Neural cell (in vitro differentiated cells): ENCODE data around the gene SEC14L1. TPM values are rescaled to one million over a fixed set of nuclear protein-coding genes. Genes with fewer than 3 reads are reported as not detected.

Source experiments
- H2AFZ ChIP-seq: fragments of 200-600, 300-800 bp; sonication (generic), shearing (Covaris generic); 2 replicates; pipeline ENCODE4 v1.6.0; 2014; ENCODE audit warnings: low read depth, mild to moderate bottlenecking, antibody characterized with exemption, low read length, moderate library complexity
- H3F3A ChIP-seq: fragments of 200-600 bp; shearing (Covaris generic); 2 replicates; pipeline ENCODE4 v1.6.1; 2016; ENCODE audit warnings: mild to moderate bottlenecking, moderate library complexity, mixed read lengths, antibody characterized with exemption, low read length; ENCODE audit not compliant: insufficient read depth, poor library complexity, severe bottlenecking
- H3K27ac ChIP-seq: fragments of 200-600, 300-800 bp; sonication (generic), shearing (Covaris generic); 2 replicates; pipeline ENCODE4 v1.5.1; 2014; ENCODE audit warnings: mild to moderate bottlenecking, low read length, moderate library complexity
- H3K27me3 ChIP-seq: fragments of 300-800, 200-600 bp; sonication (generic), shearing (Covaris generic); 2 replicates; pipeline ENCODE4 v1.6.0; 2014; ENCODE audit warnings: mild to moderate bottlenecking, low read depth, low read length, moderate library complexity; ENCODE audit not compliant: insufficient read depth
- H3K36me3 ChIP-seq: fragments of 300-800, 200-600 bp; sonication (generic), shearing (Covaris generic); 2 replicates; pipeline ENCODE4 v1.5.1; 2014; ENCODE audit warnings: mild to moderate bottlenecking, antibody characterized with exemption, low read length, moderate library complexity; ENCODE audit not compliant: insufficient read depth
- H3K4me2 ChIP-seq: fragments of 300-800, 200-600 bp; sonication (generic), shearing (Covaris generic); 2 replicates; pipeline ENCODE4 v1.6.0; 2014; ENCODE audit warnings: mild to moderate bottlenecking, low read length
- H3K4me3 ChIP-seq: fragments of 300-800, 200-600 bp; sonication (generic), shearing (Covaris generic); 2 replicates; pipeline ENCODE4 v1.5.1; 2014; ENCODE audit warnings: mild to moderate bottlenecking, low read length, moderate library complexity
- H3K79me2 ChIP-seq: fragments of 200-600 bp; shearing (Covaris generic); replicated peaks from 2 replicates; pipeline ENCODE4 v1.6.0; 2014; ENCODE audit warnings: mild to moderate bottlenecking, low read length, moderate library complexity; ENCODE audit not compliant: insufficient read depth
- H3K9ac ChIP-seq: fragments of 300-800, 200-600 bp; sonication (generic), shearing (Covaris generic); 2 replicates; pipeline ENCODE4 v1.6.1; 2016; ENCODE audit warnings: mild to moderate bottlenecking, low read length, mixed read lengths
- H3K9me2 ChIP-seq: fragments of 200-600 bp; shearing (Covaris generic); 2 replicates; pipeline ENCODE4 v1.6.1; 2016; ENCODE audit warnings: mild to moderate bottlenecking, low read length, mixed read lengths; ENCODE audit not compliant: insufficient read depth
- H3K9me3 ChIP-seq: fragments of 200-600, 300-800 bp; sonication (generic), shearing (Covaris generic); 2 replicates; pipeline ENCODE4 v1.6.1; 2016; ENCODE audit warnings: mild to moderate bottlenecking, mixed run types, low read length, moderate library complexity, mixed read lengths
- H4K20me1 ChIP-seq: fragments of 200-600 bp; shearing (Covaris generic); 2 replicates; pipeline ENCODE4 v1.6.1; 2016; ENCODE audit warnings: mild to moderate bottlenecking, mixed run types; ENCODE audit not compliant: insufficient read depth
- CTCF ChIP-seq: fragments of 450-650 bp; IDR thresholded peaks from 2 replicates; pipeline ENCODE4 v1.5.1; 2014; ENCODE audit warnings: antibody characterized with exemption, mild to moderate bottlenecking, moderate library complexity; ENCODE audit not compliant: poor library complexity, severe bottlenecking
- EP300 ChIP-seq: fragments of 450-650 bp; conservative IDR thresholded peaks from 2 replicates; pipeline ENCODE4 v1.6.1; 2014; ENCODE audit warnings: antibody characterized with exemption, mild to moderate bottlenecking, moderate library complexity; ENCODE audit not compliant: poor library complexity, severe bottlenecking
- EZH2 ChIP-seq: fragments of 200-600, 300-800 bp; shearing (Covaris generic), sonication (generic); IDR thresholded peaks from 2 replicates; pipeline ENCODE4 v1.6.1; 2014; ENCODE audit warnings: antibody characterized with exemption, low read length, borderline replicate concordance, mild to moderate bottlenecking; ENCODE audit not compliant: insufficient read depth, poor library complexity, severe bottlenecking
- MXI1 ChIP-seq: fragments of 450-650 bp; conservative IDR thresholded peaks from 2 replicates; pipeline ENCODE4 v1.6.1; 2014; ENCODE audit warnings: antibody characterized with exemption, mild to moderate bottlenecking; ENCODE audit not compliant: poor library complexity, severe bottlenecking
- POLR2AphosphoS5 ChIP-seq: IDR thresholded peaks from 2 replicates; pipeline ENCODE4 v1.6.1; 2012
- RAD21 ChIP-seq: fragments of 450-650 bp; conservative IDR thresholded peaks from 2 replicates; pipeline ENCODE4 v1.6.1; 2014; ENCODE audit warnings: antibody characterized with exemption, mild to moderate bottlenecking, moderate library complexity
- SMC3 ChIP-seq: fragments of 450-650 bp; conservative IDR thresholded peaks from 2 replicates; pipeline ENCODE4 v1.6.1; 2014; ENCODE audit warnings: antibody characterized with exemption, mild to moderate bottlenecking, moderate library complexity; ENCODE audit not compliant: poor library complexity
- TAF1 ChIP-seq: IDR thresholded peaks from 2 replicates; pipeline ENCODE4 v1.6.1; 2012; ENCODE audit warnings: low read depth
- polyA plus RNA-seq: library from polyadenylated mRNA; depleted of rRNA; stranded (reverse); fragments of >200 nt; gene quantifications from 2 replicates; pipeline ENCODE4 v1.2.3, GENCODE V29; 2014
- TF ChIP-seq, protein P1 (sequence below): IDR thresholded peaks from 2 replicates; pipeline ENCODE4 v1.6.1; 2012; ENCODE audit warnings: borderline replicate concordance

Gene SEC14L1
- polyA plus RNA-seq, 1 donor from 2014 or later: 40.4 TPM

DNA sequence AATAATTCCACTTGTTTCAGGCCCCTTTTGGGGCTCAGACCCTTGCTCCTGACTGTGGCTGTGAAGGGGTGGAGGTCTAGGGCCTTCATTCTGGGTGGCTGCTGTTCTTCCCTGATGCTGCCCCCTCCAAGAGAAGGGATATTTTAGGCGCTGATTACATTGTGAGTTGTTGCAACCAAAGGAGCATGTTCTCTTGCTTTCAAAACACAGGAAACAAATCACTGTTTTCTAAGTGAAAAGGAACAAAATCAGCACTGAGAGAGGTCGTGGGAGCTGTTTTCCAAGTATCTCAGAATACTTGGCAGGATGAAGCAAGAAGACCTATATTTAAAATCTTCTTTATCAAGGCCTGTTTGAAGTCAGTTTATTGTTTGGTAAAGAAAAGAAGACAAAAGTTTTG, 25.3 kb upstream of the SEC14L1 start:
- H3K36me3 ChIP-seq: no peaks in the 10 kb centered on the region
- H3K9me3 ChIP-seq: no peaks in the 10 kb centered on the region
- H4K20me1 ChIP-seq: no peaks in the 10 kb centered on the region
- no peaks in the 10 kb centered on the region for H3K79me2 ChIP-seq
- H2AFZ ChIP-seq: no peak overlapping the region
- H3F3A ChIP-seq: peaks cover 5% of the 10 kb centered on the region
- H3K4me3 ChIP-seq: no peak overlapping the region
- H3K27me3 ChIP-seq: no peaks in the 10 kb centered on the region
- no peak overlapping the region for H3K4me2 ChIP-seq
- H3K9me2 ChIP-seq: no peaks in the 10 kb centered on the region
- no peak overlapping the region for H3K9ac ChIP-seq
- H3K27ac ChIP-seq: no peak overlapping the region
- TF ChIP-seq SMC3: no peak
- TF ChIP-seq EP300: no peak
- TF ChIP-seq RAD21: no peak
- no peak for TF ChIP-seq TAF1
- no peak for TF ChIP-seq POLR2AphosphoS5
- no peak for TF ChIP-seq EZH2
- TF ChIP-seq, protein P1, sequence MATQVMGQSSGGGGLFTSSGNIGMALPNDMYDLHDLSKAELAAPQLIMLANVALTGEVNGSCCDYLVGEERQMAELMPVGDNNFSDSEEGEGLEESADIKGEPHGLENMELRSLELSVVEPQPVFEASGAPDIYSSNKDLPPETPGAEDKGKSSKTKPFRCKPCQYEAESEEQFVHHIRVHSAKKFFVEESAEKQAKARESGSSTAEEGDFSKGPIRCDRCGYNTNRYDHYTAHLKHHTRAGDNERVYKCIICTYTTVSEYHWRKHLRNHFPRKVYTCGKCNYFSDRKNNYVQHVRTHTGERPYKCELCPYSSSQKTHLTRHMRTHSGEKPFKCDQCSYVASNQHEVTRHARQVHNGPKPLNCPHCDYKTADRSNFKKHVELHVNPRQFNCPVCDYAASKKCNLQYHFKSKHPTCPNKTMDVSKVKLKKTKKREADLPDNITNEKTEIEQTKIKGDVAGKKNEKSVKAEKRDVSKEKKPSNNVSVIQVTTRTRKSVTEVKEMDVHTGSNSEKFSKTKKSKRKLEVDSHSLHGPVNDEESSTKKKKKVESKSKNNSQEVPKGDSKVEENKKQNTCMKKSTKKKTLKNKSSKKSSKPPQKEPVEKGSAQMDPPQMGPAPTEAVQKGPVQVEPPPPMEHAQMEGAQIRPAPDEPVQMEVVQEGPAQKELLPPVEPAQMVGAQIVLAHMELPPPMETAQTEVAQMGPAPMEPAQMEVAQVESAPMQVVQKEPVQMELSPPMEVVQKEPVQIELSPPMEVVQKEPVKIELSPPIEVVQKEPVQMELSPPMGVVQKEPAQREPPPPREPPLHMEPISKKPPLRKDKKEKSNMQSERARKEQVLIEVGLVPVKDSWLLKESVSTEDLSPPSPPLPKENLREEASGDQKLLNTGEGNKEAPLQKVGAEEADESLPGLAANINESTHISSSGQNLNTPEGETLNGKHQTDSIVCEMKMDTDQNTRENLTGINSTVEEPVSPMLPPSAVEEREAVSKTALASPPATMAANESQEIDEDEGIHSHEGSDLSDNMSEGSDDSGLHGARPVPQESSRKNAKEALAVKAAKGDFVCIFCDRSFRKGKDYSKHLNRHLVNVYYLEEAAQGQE: no peak
- TF ChIP-seq CTCF: no peak
- no peak for TF ChIP-seq MXI1

GRCh38 chr17:77115947-77116346, 24.8 kb upstream of the SEC14L1 start:
- H3F3A ChIP-seq: peaks cover 5% of the 10 kb centered on the region
- H3K36me3 ChIP-seq: no peaks in the 10 kb centered on the region
- TF ChIP-seq POLR2AphosphoS5 (no peak), TAF1 (no peak), RAD21 (no peak), MXI1 (no peak), EZH2 (no peak), EP300 (no peak), SMC3 (no peak), CTCF (no peak)
- TF ChIP-seq, protein P1: no peak
- no peak overlapping the region for H2AFZ ChIP-seq
- no peaks in the 10 kb centered on the region for H4K20me1 ChIP-seq
- H3K27me3 ChIP-seq: no peaks in the 10 kb centered on the region
- H3K4me2 ChIP-seq: no peak overlapping the region
- H3K9me3 ChIP-seq: no peaks in the 10 kb centered on the region
- H3K27ac ChIP-seq: no peak overlapping the region
- H3K79me2 ChIP-seq: no peaks in the 10 kb centered on the region
- no peak overlapping the region for H3K9ac ChIP-seq
- no peak overlapping the region for H3K4me3 ChIP-seq
- H3K9me2 ChIP-seq: no peaks in the 10 kb centered on the region
